ENCODE measurements around the gene PNPLA3.

The PNPLA3 gene

DNA sequence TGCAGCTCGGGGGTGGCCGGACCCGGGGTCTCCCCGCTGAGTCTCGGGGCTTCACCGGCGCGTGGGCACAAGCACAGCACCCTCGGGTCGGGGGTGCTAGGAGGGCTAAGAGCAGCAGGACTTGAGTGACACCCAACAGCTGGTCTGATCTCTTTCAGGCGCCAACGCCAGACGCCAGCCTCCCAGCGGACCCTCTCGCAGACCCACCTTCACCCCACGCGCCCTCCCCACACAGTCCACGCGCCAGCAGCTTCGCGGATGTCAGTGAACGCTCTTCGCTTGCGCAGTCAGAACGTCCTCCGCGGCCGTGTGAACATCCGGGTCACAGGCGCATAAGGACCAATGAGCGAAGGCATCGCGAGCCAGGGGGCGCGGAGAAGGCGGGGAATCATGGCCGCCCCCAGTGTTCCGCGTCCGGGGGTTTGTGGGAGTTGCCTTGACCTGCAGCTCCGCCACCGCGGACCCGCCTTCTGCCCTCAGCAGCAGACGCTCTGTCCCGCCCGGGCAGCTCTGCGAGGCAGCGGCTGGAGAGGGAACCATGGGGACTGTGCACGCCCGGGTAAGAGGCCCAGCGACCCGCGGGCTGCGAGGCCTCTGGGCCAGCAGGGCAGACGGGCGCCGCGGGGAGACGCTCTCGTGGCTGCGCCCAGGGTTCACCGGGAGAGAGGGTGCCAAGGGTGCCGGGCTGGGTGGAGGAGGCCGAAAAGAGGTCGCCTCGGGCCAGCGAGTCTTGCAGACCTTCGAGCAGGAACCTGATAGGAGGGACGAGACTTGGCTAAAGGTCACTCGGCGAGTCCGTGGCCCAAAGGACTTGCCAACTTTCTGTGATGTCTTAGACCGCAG is 31.7 kb downstream of the PNPLA3 start, which contains the start of gene SAMM50:
SAMM50 (plus strand) TSS at position 403 of the 843 bp plus-strand sequence; CDS start at position 539, 136 bp downstream.
- DNase-seq (ENCODE audit: extremely low spot score), result peak; percentile 97
- POLR2A ChIA-PET, result interaction anchor here (0.6 to 1.5 kb wide), 2 partner anchors 69 to 1871 kb away, joined by 3 to 4 read pairs; partner anchors contain the start of gene PARVB
- CTCF ChIA-PET, result interaction anchor here (0.9 to 2.1 kb wide), 4 partner anchors 9 to 72 kb away, joined by 3 to 28 read pairs (median 7); no protein-coding TSS in a partner anchor
- no peak for TF ChIP-seq CTCF (IDR thresholded peaks at IDR 0.05; ENCODE audit: control extremely low read depth, extremely low read depth, low read depth, missing control alignments)

GRCh38 chr22:43955883-43956782 is 32.5 kb downstream of the PNPLA3 start:
- ChIA-PET CTCF (interaction anchor here (1.8 to 2.8 kb wide), 3 partner anchors 10 to 73 kb away, joined by 6 to 28 read pairs (median 14); no protein-coding TSS in a partner anchor), POLR2A (no interaction called here)
- TF ChIP-seq CTCF (IDR thresholded peaks at IDR 0.05; ENCODE audit: control extremely low read depth, extremely low read depth, low read depth, missing control alignments), result no peak
- no peak for DNase-seq (ENCODE audit: extremely low spot score)

GRCh38 chr22:43956805-43957463 is 33.3 kb downstream of the PNPLA3 start:
- no peak for TF ChIP-seq CTCF (IDR thresholded peaks at IDR 0.05; ENCODE audit: control extremely low read depth, extremely low read depth, low read depth, missing control alignments)
- POLR2A ChIA-PET, result no interaction called here
- CTCF ChIA-PET, result interaction anchor here (2.8 kb wide), 1 partner anchor 11 kb away, joined by 14 read pairs; no protein-coding TSS in a partner anchor
- DNase-seq (ENCODE audit: extremely low spot score), result no peak

DNA sequence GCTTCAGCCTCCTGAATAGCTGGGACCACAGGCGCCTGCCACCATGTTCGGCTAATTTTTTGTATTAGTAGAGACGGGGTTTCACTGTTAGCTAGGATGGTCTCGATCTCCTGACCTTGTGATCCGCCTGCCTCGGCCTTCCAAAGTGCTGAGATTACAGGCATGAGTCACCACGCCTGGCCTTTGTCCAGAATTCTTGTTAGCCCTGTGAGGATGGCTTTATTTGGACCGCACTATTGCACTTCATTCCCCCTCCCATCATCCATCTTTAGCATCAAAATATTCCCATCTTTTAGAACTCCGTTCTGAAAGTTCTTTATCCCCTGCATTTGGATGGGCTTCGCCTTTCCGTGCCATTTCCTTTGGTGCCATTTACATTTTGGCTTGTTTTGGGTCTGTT is 34.3 kb downstream of the PNPLA3 start:
- POLR2A ChIA-PET, result no interaction called here
- CTCF ChIA-PET, result interaction anchor here (1.0 to 2.8 kb wide), 2 partner anchors 12 to 32 kb away, joined by 3 to 14 read pairs; no protein-coding TSS in a partner anchor
- no peak for DNase-seq (ENCODE audit: extremely low spot score)
- TF ChIP-seq CTCF (IDR thresholded peaks at IDR 0.05; ENCODE audit: control extremely low read depth, extremely low read depth, low read depth, missing control alignments), result no peak

DNA sequence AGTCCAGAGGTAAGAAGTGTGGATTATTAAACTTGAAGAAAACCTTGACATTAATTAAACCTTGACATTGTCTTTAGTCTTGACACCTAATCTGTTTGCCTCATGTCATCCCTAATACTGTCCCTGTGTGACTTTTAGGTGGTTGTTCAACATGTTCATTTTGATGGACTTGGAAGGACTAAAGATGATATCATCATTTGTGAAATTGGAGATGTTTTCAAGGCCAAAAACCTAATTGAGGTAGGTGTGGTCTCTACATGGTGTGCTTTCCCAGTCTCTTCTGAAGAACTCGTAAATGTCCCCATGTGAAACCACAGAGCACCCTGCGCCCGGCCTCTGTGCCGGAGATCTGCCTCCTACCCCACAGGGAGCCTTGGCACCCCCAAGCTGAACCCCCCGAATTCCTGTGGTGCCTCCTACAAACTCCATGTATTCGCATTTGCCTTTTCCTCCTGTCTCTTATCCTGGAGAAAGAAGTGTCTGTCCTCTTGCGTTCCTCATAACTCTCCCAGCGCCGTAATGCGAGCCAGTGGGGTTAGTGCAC is 40.8 kb downstream of the PNPLA3 start:
- ChIA-PET POLR2A (no interaction called here), CTCF (no interaction called here)
- TF ChIP-seq CTCF (IDR thresholded peaks at IDR 0.05; ENCODE audit: control extremely low read depth, extremely low read depth, low read depth, missing control alignments), result no peak
- no peak for DNase-seq (ENCODE audit: extremely low spot score)
